Measurements from ENCODE around the gene ATF7IP. TPM values are rescaled to one million over a fixed set of nuclear protein-coding genes. Genes with fewer than 3 reads are reported as not detected.

The ATF7IP gene
- polyA plus RNA-seq, 3 donors = 16.6 to 51.7 (median 19.2) TPM

DNA sequence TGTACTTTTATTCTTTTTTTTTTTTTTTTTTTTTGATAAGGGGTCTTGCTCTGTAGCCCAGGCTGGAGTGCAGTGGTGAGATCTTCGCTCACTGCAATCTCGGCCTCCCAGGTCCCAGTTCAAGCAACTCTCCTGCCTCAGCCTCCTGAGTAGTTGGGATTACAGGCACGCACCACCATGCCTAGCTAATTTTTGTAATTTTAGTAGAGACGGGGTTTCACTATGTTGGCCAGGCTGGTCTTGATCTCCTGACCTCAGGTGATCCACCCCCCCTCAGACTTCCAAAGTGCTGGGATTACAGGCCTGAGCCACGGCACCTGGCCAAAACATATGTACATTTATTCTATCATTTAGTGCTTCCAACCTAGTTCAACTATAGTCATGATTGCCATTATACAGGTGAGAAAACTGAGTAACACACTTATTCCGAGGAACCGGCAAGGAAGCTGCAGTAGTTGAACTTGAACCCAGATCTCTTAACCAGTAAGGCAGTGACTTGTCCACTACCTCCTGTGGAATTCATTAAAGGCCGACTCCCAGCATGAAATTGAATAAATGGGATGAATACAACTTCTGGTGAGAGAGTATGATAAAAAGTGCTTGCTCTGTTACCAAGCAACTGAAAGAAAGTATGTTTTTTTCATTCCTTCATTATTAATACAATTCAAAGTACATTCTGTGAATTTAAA lies 755 bp upstream of the ATF7IP start:
- peaks cover 18% of the 10 kb centered on the region for H3K4me1 Mint-ChIP-seq
- peaks cover 4 to 9% of the 10 kb centered on the region in 2 donors for H3K36me3 ChIP-seq (replicated peaks in 1 of 2; ENCODE audit: control insufficient read depth in 1 of 2, insufficient read depth in 2 of 2, low read length in 2 of 2)

More for the DNA sequence above, 755 bp upstream of the ATF7IP start:
- Histone ChIP-seq H3K27me3 (ENCODE audit: control insufficient read depth in 2 of 2, insufficient read depth in 2 of 2, low read length in 2 of 2) (no peaks in the 10 kb centered on the region), H4K20me1 (ENCODE audit: insufficient read depth, low read length) (no peaks in the 10 kb centered on the region), H3K79me2 (ENCODE audit: insufficient read depth, low read length) (peaks cover 37% of the 10 kb centered on the region), H3K9me3 (replicated peaks in 1 of 2; ENCODE audit: control insufficient read depth in 1 of 2, insufficient read depth in 1 of 2, low read length in 2 of 2) (peaks cover 0 to 6% of the 10 kb centered on the region in 2 donors), H3K27ac (ENCODE audit: low read depth in 1 of 2, low read length in 2 of 2) (peak overlapping the region in 1 of 2 donors; percentile 96), H3K4me1 (ENCODE audit: control insufficient read depth in 1 of 2, insufficient read depth in 2 of 2, low read length in 2 of 2) (peaks cover 7 to 31% of the 10 kb centered on the region in 2 donors), H3K9ac (ENCODE audit: insufficient read depth, low read length, poor library complexity, severe bottlenecking) (peak overlapping the region; percentile 91), H3K4me3 (replicated peaks in 1 of 3; ENCODE audit: low read depth in 2 of 3, low read length in 3 of 3) (peak overlapping the region; percentile 58 to 86 (median 59)), H2AFZ (ENCODE audit: insufficient read depth, low read depth, low read length, poor library complexity, severe bottlenecking) (peak overlapping the region; percentile 77), H3K4me2 (replicated peaks; ENCODE audit: extremely low read depth, low read length, poor library complexity, severe bottlenecking) (peak overlapping the region; percentile 89)
- Mint-ChIP-seq H3K9me3 (peaks cover 0 to 15% (median 13%) of the 10 kb centered on the region in 7 donors), H3K27me3 (ENCODE audit: low read depth in 3 of 3) (peaks cover 0 to under 1% (median 0%) of the 10 kb centered on the region in 3 donors), H3K36me3 (peaks cover 8 to 10% of the 10 kb centered on the region in 2 donors), H3K27ac (peak overlapping the region in 6 of 7 donors; percentile 88 to 99 (median 96)), H3K4me3 (peak overlapping the region; percentile 83 to 94)
- TF ChIP-seq, protein P1, sequence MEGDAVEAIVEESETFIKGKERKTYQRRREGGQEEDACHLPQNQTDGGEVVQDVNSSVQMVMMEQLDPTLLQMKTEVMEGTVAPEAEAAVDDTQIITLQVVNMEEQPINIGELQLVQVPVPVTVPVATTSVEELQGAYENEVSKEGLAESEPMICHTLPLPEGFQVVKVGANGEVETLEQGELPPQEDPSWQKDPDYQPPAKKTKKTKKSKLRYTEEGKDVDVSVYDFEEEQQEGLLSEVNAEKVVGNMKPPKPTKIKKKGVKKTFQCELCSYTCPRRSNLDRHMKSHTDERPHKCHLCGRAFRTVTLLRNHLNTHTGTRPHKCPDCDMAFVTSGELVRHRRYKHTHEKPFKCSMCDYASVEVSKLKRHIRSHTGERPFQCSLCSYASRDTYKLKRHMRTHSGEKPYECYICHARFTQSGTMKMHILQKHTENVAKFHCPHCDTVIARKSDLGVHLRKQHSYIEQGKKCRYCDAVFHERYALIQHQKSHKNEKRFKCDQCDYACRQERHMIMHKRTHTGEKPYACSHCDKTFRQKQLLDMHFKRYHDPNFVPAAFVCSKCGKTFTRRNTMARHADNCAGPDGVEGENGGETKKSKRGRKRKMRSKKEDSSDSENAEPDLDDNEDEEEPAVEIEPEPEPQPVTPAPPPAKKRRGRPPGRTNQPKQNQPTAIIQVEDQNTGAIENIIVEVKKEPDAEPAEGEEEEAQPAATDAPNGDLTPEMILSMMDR (IDR thresholded peaks at IDR 0.05) = no peak
- intact Hi-C loops (cut with micrococcal nuclease) = loop anchor here (5.0 kb wide), 1 partner anchor 107 kb away; no protein-coding TSS in a partner anchor
- no peak for DNase-seq
- 100% methylated on average over 3 of the region's 8 CpGs for WGBS (ENCODE audit: insufficient coverage)
